H1 (cell line): Measurements from ENCODE around the gene BRK1. TPM values are rescaled to one million over a fixed set of nuclear protein-coding genes. Genes with fewer than 3 reads are reported as not detected.

Source experiments
- CTCF ChIA-PET: fragments of 300-600 bp; sonication (Branson Sonifier 250); formaldehyde crosslinking; loops from one replicate; lab custom pipeline; 2021; ENCODE audit not compliant: partially characterized antibody; lab: Charles Lee
- POLR2A ChIA-PET: fragments of 300-600 bp; sonication (Branson Sonifier 250); formaldehyde crosslinking; loops from one replicate; lab custom pipeline; 2021; ENCODE audit warnings: inconsistent platforms; ENCODE audit not compliant: partially characterized antibody; lab: Charles Lee
- DNase-seq, 2 experiments: peaks; one replicate each; pipeline versions ENCODE4 v3.0.0 to v3.0.0-alpha.2; 2010 to 2022; ENCODE audit warnings: low spot score in 2 of 2, low read depth in 1 of 2, mixed read lengths in 1 of 2
- FAIRE-seq: peaks from 2 replicates; lab custom pipeline; 2011; peaks lifted over from hg19 to GRCh38; lab: Jason Lieb, UNC
- H2AFZ ChIP-seq: 2 replicates; pipeline ENCODE4 v1.8.1; 2012; ENCODE audit warnings: low read length, inconsistent platforms
- H2AK5ac ChIP-seq: 2 replicates; pipeline ENCODE4 v1.6.1; 2013; ENCODE audit warnings: low read depth, low read length
- H2BK120ac ChIP-seq: replicated peaks from 2 replicates; pipeline ENCODE3; 2013; ENCODE audit warnings: low read depth, low read length, inconsistent platforms
- H2BK12ac ChIP-seq: 2 replicates; pipeline ENCODE4 v1.6.1; 2013; ENCODE audit warnings: low read depth, low read length
- H2BK15ac ChIP-seq: 2 replicates; pipeline ENCODE4 v1.6.1; 2013; ENCODE audit warnings: low read length
- H2BK20ac ChIP-seq: 2 replicates; pipeline ENCODE4 v1.6.1; 2013; ENCODE audit warnings: low read length
- H2BK5ac ChIP-seq: 2 replicates; pipeline ENCODE4 v1.6.1; 2013; ENCODE audit warnings: low read depth, low read length
- H3K14ac ChIP-seq: 2 replicates; pipeline ENCODE4 v1.6.1; 2013; ENCODE audit warnings: inconsistent platforms; ENCODE audit not compliant: insufficient read length
- H3K18ac ChIP-seq: 2 replicates; pipeline ENCODE4 v1.6.1; 2013; ENCODE audit warnings: low read length; ENCODE audit errors: extremely low read depth
- H3K23ac ChIP-seq: 2 replicates; pipeline ENCODE4 v1.6.1; 2013; ENCODE audit warnings: inconsistent platforms; ENCODE audit not compliant: insufficient read length
- H3K23me2 ChIP-seq: 2 replicates; pipeline ENCODE4 v1.6.1; 2013; ENCODE audit warnings: low read depth, low read length
- H3K27ac ChIP-seq: 2 replicates; pipeline ENCODE4 v1.6.1; 2011; ENCODE audit warnings: low read depth, low read length, inconsistent platforms
- H3K27me3 ChIP-seq, 4 experiments: replicated peaks in 1 of 4; 1 replicate in 1 of 4; 2 replicates in 3 of 4; pipeline versions ENCODE4 v1.6.1 to v1.8.1; 2011 to 2013; ENCODE audit warnings: low read length in 3 of 4, mild to moderate bottlenecking in 3 of 4, inconsistent platforms in 2 of 4, mixed read lengths in 2 of 4, moderate library complexity in 1 of 4; ENCODE audit not compliant: control insufficient read depth in 3 of 4, insufficient read depth in 3 of 4; ENCODE audit errors: extremely low read depth in 1 of 4
- H3K36me3 ChIP-seq, 4 experiments: 2 replicates each; pipeline versions ENCODE4 v1.6.1 to v1.8.1; 2011 to 2013; ENCODE audit warnings: mild to moderate bottlenecking in 4 of 4, low read length in 3 of 4, moderate library complexity in 2 of 4, control low read depth in 1 of 4, inconsistent platforms in 1 of 4; ENCODE audit not compliant: insufficient read depth in 4 of 4, control insufficient read depth in 2 of 4
- H3K4ac ChIP-seq: replicated peaks from 2 replicates; pipeline ENCODE3; 2013; ENCODE audit warnings: low read length, low read depth, mixed read lengths, inconsistent platforms; ENCODE audit not compliant: insufficient read length
- H3K4me1 ChIP-seq, 4 experiments: replicated peaks in 1 of 4; 1 replicate in 1 of 4; 2 replicates in 3 of 4; pipeline versions ENCODE4 v1.6.1 to v1.8.1; 2011 to 2013; ENCODE audit warnings: low read length in 3 of 4, inconsistent platforms in 2 of 4, mixed read lengths in 1 of 4; ENCODE audit not compliant: insufficient read depth in 4 of 4, control insufficient read depth in 3 of 4
- H3K4me2 ChIP-seq, 2 experiments: 2 replicates each; pipeline versions ENCODE4 v1.6.1 to v1.8.1; 2011 to 2013; ENCODE audit warnings: low read depth in 2 of 2, low read length in 2 of 2, control low read depth in 1 of 2, inconsistent platforms in 1 of 2, mild to moderate bottlenecking in 1 of 2; ENCODE audit not compliant: insufficient read depth in 1 of 2
- H3K4me3 ChIP-seq, 4 experiments: fragments of 200-600, 300-600 bp in 1 of 4; sonication (generic), shearing (Covaris generic), sonication (Bioruptor Twin) in 1 of 4; 2 replicates each; pipeline versions ENCODE4 v1.5.1 to v1.8.1; 2011 to 2016; ENCODE audit warnings: low read length in 4 of 4, low read depth in 3 of 4, control low read depth in 2 of 4, inconsistent platforms in 2 of 4, mild to moderate bottlenecking in 2 of 4, mixed read lengths in 1 of 4, moderate library complexity in 1 of 4; ENCODE audit not compliant: insufficient read depth in 2 of 4; ENCODE audit errors: extremely low read depth in 1 of 4
- H3K56ac ChIP-seq: replicated peaks from 2 replicates; pipeline ENCODE3; 2013; ENCODE audit warnings: low read depth, mild to moderate bottlenecking, mixed read lengths, low read length, inconsistent platforms; ENCODE audit not compliant: insufficient read length
- H3K79me1 ChIP-seq: 2 replicates; pipeline ENCODE4 v1.6.1; 2013; ENCODE audit warnings: low read depth, low read length, control low read depth
- H3K79me2 ChIP-seq, 2 experiments: 2 replicates each; pipeline versions ENCODE4 v1.6.1 to v1.8.1; 2012 to 2013; ENCODE audit warnings: low read length in 2 of 2, mild to moderate bottlenecking in 2 of 2, inconsistent platforms in 1 of 2; ENCODE audit not compliant: insufficient read depth in 2 of 2, control insufficient read depth in 1 of 2
- H3K9ac ChIP-seq, 4 experiments: replicated peaks in 1 of 4; 1 replicate in 1 of 4; 2 replicates in 3 of 4; pipeline versions ENCODE4 v1.6.1 to v1.8.1; 2011 to 2013; ENCODE audit warnings: low read depth in 3 of 4, low read length in 3 of 4, control low read depth in 2 of 4, mild to moderate bottlenecking in 2 of 4, moderate library complexity in 2 of 4, inconsistent platforms in 1 of 4; ENCODE audit errors: extremely low read depth in 1 of 4
- H3K9me3 ChIP-seq, 2 experiments: 2 replicates each; pipeline versions ENCODE4 v1.6.1 to v1.8.1; 2012 to 2013; ENCODE audit warnings: mild to moderate bottlenecking in 2 of 2, moderate library complexity in 2 of 2, control low read depth in 1 of 2, inconsistent platforms in 1 of 2, low read depth in 1 of 2, low read length in 1 of 2, mixed read lengths in 1 of 2; ENCODE audit not compliant: insufficient read depth in 2 of 2
- H4K20me1 ChIP-seq, 2 experiments: replicated peaks in 1 of 2; 2 replicates each; pipeline versions ENCODE3 to v1.8.1; 2011 to 2013; ENCODE audit warnings: inconsistent platforms in 2 of 2, low read length in 2 of 2, mild to moderate bottlenecking in 1 of 2; ENCODE audit not compliant: insufficient read depth in 2 of 2, control insufficient read depth in 1 of 2
- H4K5ac ChIP-seq: 2 replicates; pipeline ENCODE4 v1.6.1; 2013; ENCODE audit warnings: low read length, low read depth, mixed read lengths, inconsistent platforms; ENCODE audit not compliant: insufficient read length
- H4K8ac ChIP-seq: 2 replicates; pipeline ENCODE4 v1.8.0; 2013; ENCODE audit warnings: mild to moderate bottlenecking, moderate library complexity, low read length, inconsistent platforms; ENCODE audit not compliant: insufficient read depth; ENCODE audit errors: extremely low read depth
- H4K91ac ChIP-seq: replicated peaks from 2 replicates; pipeline ENCODE3; 2013; ENCODE audit warnings: low read length, mixed read lengths, inconsistent platforms; ENCODE audit not compliant: insufficient read length
- ASH2L ChIP-seq: fragments of 200-600, 300-600 bp; sonication (generic); IDR thresholded peaks from one replicate; pipeline ENCODE4 v1.7.1; 2017; ENCODE audit warnings: low read length
- BACH1 ChIP-seq: IDR thresholded peaks from 2 replicates; pipeline ENCODE4 v1.6.1; 2012; ENCODE audit warnings: low read length, improper control_type of control experiment
- BRCA1 ChIP-seq: IDR thresholded peaks from 2 replicates; pipeline ENCODE4 v1.6.1; 2012; ENCODE audit warnings: low read depth, low read length, improper control_type of control experiment
- EGR1 ChIP-seq: IDR thresholded peaks from 2 replicates; pipeline ENCODE4 v1.6.1; 2011; ENCODE audit warnings: low read depth, low read length, borderline replicate concordance
- EZH2 ChIP-seq: fragments of 200-600 bp; sonication (generic); IDR thresholded peaks from 2 replicates; pipeline ENCODE4 v1.7.1; 2012; ENCODE audit warnings: low read depth, mild to moderate bottlenecking, moderate library complexity, low read length, inconsistent platforms; ENCODE audit not compliant: severe bottlenecking
- GTF2F1 ChIP-seq: IDR thresholded peaks from 2 replicates; pipeline ENCODE4 v1.6.1; 2012; ENCODE audit warnings: low read depth, low read length, improper control_type of control experiment, borderline replicate concordance
- HDAC2 ChIP-seq, 2 experiments: fragments of 300-600 bp in 1 of 2; sonication (generic) in 1 of 2; IDR thresholded peaks; 2 replicates each; pipeline ENCODE4 v1.6.1; 2011 to 2012; ENCODE audit warnings: low read depth in 2 of 2, low read length in 2 of 2, mild to moderate bottlenecking in 2 of 2, moderate library complexity in 2 of 2, borderline replicate concordance in 1 of 2, inconsistent platforms in 1 of 2
- polyA plus RNA-seq, 7 experiments: library from polyadenylated mRNA; depleted of rRNA in 3 of 7; stranded (reverse) in 5 of 7; unstranded in 2 of 7; fragments of >200 nt in 5 of 7; fragments of 200-250 nt in 2 of 7; gene quantifications; 1 replicate in 5 of 7; 2 replicates in 1 of 7; 4 replicates in 1 of 7; pipeline versions ENCODE4 v1.2.1 to v1.2.3, GENCODE V29; 2011 to 2013; ENCODE audit warnings: missing spikeins in 2 of 7, mixed read lengths in 2 of 7
- total RNA-seq: library from RNA; stranded (reverse); fragmentation: NEBNext Ultra II Directional; extraction: Animal tissue kit (Norgen Biotek cat#: 25700); gene quantifications from 2 replicates; pipeline ENCODE4 v1.2.1, GENCODE V29; 2021

BRK1 gene
- total and polyA plus RNA-seq, 2 of the 8 experiments (the other 6 are each of a cell fraction or from before 2014, with no cell fraction given), result 137 to 164 TPM

DNA sequence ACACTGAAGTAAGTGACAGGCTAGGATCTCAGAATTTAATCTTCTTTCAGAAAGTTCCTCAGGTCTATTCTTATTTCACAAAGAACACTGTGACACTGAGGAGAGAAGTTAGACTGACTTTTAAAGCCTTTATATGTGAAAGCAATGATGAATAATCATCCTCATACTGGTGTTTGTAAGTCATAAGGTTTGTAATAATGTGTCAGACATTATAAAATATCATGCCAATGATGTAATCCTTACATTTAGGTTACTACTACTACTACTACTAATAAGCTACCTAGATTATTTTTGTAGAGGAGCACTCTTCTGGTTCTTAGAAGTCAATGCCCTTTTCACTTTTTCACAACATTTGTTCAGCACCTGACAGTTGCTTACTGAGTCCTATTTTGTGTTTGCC, 40.8 kb upstream of the BRK1 start:
- Histone ChIP-seq H3K4me3 (no peak overlapping the region), H4K20me1 (no peaks in the 10 kb centered on the region), H2BK12ac (no peak overlapping the region), H3K56ac (no peak overlapping the region), H3K14ac (no peak overlapping the region), H4K91ac (no peak overlapping the region), H4K8ac (no peak overlapping the region), H4K5ac (no peak overlapping the region), H3K4me1 (no peaks in the 10 kb centered on the region), H3K4ac (no peak overlapping the region), H2AFZ (no peak overlapping the region), H3K9ac (no peak overlapping the region), H3K23me2 (no peaks in the 10 kb centered on the region), H2BK5ac (no peak overlapping the region), H3K79me1 (no peaks in the 10 kb centered on the region), H3K36me3 (peaks cover 5 to 59% (median 24%) of the 10 kb centered on the region in 4 experiments; a peak in 7 of 8 replicates), H2BK120ac (no peak overlapping the region), H2BK20ac (no peak overlapping the region), H3K9me3 (peaks cover 0 to 1% of the 10 kb centered on the region in 2 experiments; a peak in 1 of 4 replicates), H3K23ac (no peak overlapping the region), H3K18ac (no peak overlapping the region), H3K27me3 (no peaks in the 10 kb centered on the region), H3K79me2 (no peaks in the 10 kb centered on the region), H3K27ac (no peak overlapping the region), H2AK5ac (no peak overlapping the region), H2BK15ac (no peak overlapping the region), H3K4me2 (no peak overlapping the region)
- DNase-seq (no peak), FAIRE-seq (no peak)
- ChIA-PET CTCF (no interaction called here), POLR2A (no interaction called here)
- TF ChIP-seq EGR1 (no peak), HDAC2 (IDR thresholded peaks at IDR 0.05; ENCODE audit: borderline replicate concordance in 1 of 2, low read depth in 2 of 2, low read length in 2 of 2) (no peak), GTF2F1 (no peak), BACH1 (no peak), BRCA1 (no peak), EZH2 (no peak), ASH2L (no peak)
